OCI-LY3 (cell line): Measurements from ENCODE around the gene TECPR1.

ENCODE experiments used
- EZH2phosphoT487 ChIP-seq: fragments of 200-600 bp; shearing (Covaris generic); IDR thresholded peaks from 2 replicates; pipeline ENCODE4 v1.6.1; 2018; ENCODE audit warnings: antibody characterized with exemption, mixed run types, low read depth
- TF ChIP-seq, protein P1 (sequence below): fragments of 200-600, 300-600 bp; sonication (generic); IDR thresholded peaks from 2 replicates; pipeline ENCODE4 v1.5.1; 2014; ENCODE audit warnings: antibody characterized with exemption, low read length, low read depth

DNA sequence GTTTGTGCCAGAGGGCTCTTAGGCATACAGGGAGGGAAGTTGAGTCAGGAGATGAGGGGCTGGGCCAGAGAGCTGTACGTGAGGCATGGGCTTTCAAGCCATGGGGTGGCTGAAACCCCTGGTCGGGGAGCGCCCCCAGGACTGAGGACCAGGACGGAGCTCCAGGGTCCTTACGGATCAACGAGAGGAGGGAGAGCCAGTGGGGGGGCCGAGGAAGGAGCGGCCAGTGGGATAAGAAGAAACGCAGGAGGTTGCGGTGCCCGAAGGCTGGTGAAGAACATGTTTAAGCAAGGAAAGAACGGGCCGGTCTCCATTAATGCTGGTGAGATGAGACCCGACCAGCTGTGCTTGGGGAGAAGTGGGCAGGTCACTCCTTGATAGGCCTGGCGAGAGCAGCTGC is 84.4 kb downstream of the TECPR1 start:
- TF ChIP-seq, protein P1, sequence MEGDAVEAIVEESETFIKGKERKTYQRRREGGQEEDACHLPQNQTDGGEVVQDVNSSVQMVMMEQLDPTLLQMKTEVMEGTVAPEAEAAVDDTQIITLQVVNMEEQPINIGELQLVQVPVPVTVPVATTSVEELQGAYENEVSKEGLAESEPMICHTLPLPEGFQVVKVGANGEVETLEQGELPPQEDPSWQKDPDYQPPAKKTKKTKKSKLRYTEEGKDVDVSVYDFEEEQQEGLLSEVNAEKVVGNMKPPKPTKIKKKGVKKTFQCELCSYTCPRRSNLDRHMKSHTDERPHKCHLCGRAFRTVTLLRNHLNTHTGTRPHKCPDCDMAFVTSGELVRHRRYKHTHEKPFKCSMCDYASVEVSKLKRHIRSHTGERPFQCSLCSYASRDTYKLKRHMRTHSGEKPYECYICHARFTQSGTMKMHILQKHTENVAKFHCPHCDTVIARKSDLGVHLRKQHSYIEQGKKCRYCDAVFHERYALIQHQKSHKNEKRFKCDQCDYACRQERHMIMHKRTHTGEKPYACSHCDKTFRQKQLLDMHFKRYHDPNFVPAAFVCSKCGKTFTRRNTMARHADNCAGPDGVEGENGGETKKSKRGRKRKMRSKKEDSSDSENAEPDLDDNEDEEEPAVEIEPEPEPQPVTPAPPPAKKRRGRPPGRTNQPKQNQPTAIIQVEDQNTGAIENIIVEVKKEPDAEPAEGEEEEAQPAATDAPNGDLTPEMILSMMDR: no peak
- TF ChIP-seq EZH2phosphoT487: no peak
